Measurements from ENCODE around the gene C16orf78. TPM values are rescaled to one million over a fixed set of nuclear protein-coding genes. Genes with fewer than 3 reads are reported as not detected.

C16orf78 gene
- total RNA-seq, 2 donors from 2014 or later: not detected

DNA sequence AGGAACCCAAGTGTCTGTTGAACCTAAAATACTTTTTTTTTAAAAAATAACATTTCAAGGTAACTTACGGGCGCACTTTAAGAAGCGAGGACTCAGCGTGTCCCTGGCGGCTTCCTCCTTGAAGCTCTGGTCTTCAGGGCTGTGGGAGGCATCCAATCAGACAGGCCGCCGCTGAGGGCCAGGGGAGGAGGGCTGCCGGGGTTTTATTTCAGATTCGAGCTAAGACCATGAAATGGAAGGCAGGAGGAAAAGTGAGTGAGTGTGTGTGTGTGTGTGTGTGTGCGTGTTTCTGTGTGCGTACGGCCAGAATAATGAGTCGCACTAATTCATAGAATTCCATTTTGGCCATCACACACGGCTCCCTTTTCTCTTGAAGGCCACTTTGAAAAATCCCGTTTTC is 41.1 kb downstream of the C16orf78 start:
- H3K4me3 ChIP-seq: no peak overlapping the region
- no peak for DNase-seq
- H3K27me3 ChIP-seq: no peaks in the 10 kb centered on the region
- no peak overlapping the region for H3K27ac ChIP-seq
- no peaks in the 10 kb centered on the region for H3K36me3 ChIP-seq
- intact Hi-C loops (cut with DNase I): no loop called here
- no peaks in the 10 kb centered on the region for H3K9me3 ChIP-seq
- H3K9ac ChIP-seq (ENCODE audit: low read depth in 2 of 2, low read length in 2 of 2): no peak overlapping the region
- H3K4me1 ChIP-seq: no peaks in the 10 kb centered on the region
- TF ChIP-seq, protein P1, sequence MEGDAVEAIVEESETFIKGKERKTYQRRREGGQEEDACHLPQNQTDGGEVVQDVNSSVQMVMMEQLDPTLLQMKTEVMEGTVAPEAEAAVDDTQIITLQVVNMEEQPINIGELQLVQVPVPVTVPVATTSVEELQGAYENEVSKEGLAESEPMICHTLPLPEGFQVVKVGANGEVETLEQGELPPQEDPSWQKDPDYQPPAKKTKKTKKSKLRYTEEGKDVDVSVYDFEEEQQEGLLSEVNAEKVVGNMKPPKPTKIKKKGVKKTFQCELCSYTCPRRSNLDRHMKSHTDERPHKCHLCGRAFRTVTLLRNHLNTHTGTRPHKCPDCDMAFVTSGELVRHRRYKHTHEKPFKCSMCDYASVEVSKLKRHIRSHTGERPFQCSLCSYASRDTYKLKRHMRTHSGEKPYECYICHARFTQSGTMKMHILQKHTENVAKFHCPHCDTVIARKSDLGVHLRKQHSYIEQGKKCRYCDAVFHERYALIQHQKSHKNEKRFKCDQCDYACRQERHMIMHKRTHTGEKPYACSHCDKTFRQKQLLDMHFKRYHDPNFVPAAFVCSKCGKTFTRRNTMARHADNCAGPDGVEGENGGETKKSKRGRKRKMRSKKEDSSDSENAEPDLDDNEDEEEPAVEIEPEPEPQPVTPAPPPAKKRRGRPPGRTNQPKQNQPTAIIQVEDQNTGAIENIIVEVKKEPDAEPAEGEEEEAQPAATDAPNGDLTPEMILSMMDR (IDR thresholded peaks at IDR 0.05): no peak

DNA sequence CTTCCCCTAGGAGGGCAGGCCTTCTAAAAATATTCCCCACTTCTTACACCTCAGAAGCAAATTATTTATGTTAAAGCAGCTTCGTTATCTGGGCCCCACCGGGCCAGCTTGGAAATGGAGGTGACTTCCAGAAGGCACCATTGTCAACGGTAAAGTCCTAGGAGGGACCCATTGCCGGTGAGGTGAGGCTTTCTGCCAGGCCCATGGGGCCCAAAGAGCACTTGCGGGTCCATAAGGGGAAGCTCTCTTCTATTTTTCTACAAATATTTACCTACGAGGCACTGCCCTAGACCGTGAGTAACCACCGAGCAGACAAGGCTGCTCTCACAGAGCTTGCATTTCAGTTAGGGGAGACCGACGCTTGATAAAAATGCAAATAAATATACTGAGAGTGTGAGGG is 41.5 kb downstream of the C16orf78 start:
- Histone ChIP-seq H3K27ac (no peak overlapping the region), H3K36me3 (no peaks in the 10 kb centered on the region), H3K4me3 (no peak overlapping the region), H3K4me1 (no peaks in the 10 kb centered on the region), H3K27me3 (no peaks in the 10 kb centered on the region), H3K9me3 (no peaks in the 10 kb centered on the region), H3K9ac (ENCODE audit: low read depth in 2 of 2, low read length in 2 of 2) (no peak overlapping the region)
- no peak for DNase-seq
- TF ChIP-seq, protein P1 (IDR thresholded peaks at IDR 0.05): no peak
- intact Hi-C loops (cut with DNase I): no loop called here

DNA sequence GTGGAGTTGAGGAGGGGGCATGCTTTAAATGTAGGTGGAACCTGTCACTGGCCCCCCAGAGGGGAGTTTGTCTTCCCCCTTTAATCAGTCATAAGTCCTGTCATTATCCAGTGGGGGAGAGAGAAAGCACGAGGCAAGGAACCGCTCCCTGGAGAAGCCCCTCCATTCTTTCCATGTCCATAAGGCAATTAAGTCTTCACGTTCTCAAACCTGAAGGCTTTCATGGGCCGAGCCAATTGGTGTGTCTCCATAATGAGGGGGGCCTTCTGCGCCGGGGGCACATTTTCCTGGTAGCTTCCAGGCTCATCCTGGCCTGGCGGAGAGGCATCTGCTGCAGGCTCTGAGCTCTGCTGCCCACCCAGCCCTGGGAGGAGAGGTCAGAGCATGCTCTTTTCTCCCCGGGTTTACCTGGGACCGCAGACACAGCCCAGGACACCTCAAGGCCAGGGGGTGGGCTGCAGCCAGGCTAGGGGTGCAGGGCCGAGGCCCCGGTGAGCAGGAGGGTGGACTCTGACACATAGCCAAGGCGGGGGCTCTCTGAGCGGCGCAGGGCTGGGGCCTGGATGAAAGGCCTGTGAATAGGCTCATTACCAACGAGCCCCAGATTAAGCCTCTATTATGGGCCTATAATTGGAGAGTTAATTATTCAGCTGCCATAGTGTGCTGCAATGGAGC is 42.5 kb downstream of the C16orf78 start:
- H3K9ac ChIP-seq (ENCODE audit: low read depth in 2 of 2, low read length in 2 of 2): no peak overlapping the region
- H3K4me3 ChIP-seq: no peak overlapping the region
- no peak for DNase-seq
- H3K9me3 ChIP-seq: no peaks in the 10 kb centered on the region
- no peak overlapping the region for H3K27ac ChIP-seq
- no peaks in the 10 kb centered on the region for H3K4me1 ChIP-seq
- no peaks in the 10 kb centered on the region for H3K36me3 ChIP-seq
- intact Hi-C loops (cut with DNase I): no loop called here
- TF ChIP-seq, protein P1 (IDR thresholded peaks at IDR 0.05): no peak
- no peaks in the 10 kb centered on the region for H3K27me3 ChIP-seq

DNA sequence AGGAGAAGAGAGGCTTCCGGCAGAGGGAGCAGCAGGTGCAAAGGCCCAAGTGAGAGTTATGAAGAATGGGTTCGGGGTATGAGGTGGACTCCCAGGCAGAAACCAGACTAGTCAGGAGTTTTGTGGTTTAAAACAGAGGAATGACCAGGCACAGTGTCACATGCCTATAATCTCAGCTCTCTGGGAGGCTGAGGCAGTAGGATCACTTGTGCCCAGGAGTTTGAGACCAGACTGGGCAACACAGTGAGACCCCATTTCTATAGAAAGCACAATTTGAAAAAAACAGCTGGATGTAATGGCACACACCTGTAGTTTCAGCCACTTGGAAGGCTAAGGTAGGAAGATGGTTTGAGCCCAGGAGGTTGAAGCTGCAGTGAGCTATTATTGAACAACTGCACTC is 43.8 kb downstream of the C16orf78 start:
- Histone ChIP-seq H3K27me3 (no peaks in the 10 kb centered on the region), H3K4me1 (no peaks in the 10 kb centered on the region), H3K9ac (ENCODE audit: low read depth in 2 of 2, low read length in 2 of 2) (no peak overlapping the region), H3K4me3 (no peak overlapping the region), H3K36me3 (no peaks in the 10 kb centered on the region), H3K9me3 (no peaks in the 10 kb centered on the region), H3K27ac (no peak overlapping the region)
- intact Hi-C loops (cut with DNase I): no loop called here
- DNase-seq: no peak
- TF ChIP-seq, protein P1 (IDR thresholded peaks at IDR 0.05): no peak

DNA sequence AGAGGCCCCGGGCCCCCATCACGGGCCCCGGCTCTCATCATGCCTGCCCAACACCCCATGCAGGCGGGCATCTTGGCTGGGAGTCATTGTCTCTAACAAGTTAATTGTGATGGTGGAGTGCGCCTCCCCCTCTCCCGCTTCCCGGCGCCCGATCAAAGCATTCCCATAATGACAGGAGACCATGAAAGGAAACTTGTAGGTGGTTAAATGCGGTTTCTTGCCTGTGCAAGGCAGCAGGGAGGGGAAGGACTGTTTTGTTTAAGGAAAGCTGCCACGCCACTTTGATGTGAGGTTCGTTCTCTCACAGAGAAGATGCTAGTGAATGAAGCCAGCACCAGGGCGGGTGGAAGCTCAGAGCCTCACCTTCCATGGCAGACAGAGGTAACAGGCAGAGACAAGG is 45.4 kb downstream of the C16orf78 start:
- no peak for DNase-seq
- no peaks in the 10 kb centered on the region for H3K36me3 ChIP-seq
- intact Hi-C loops (cut with DNase I): no loop called here

More for the DNA sequence above, 45.4 kb downstream of the C16orf78 start:
- no peaks in the 10 kb centered on the region for H3K4me1 ChIP-seq
- no peak overlapping the region for H3K4me3 ChIP-seq
- no peaks in the 10 kb centered on the region for H3K27me3 ChIP-seq
- H3K9ac ChIP-seq (ENCODE audit: low read depth in 2 of 2, low read length in 2 of 2): no peak overlapping the region
- TF ChIP-seq, protein P1 (IDR thresholded peaks at IDR 0.05): no peak
- no peak overlapping the region for H3K27ac ChIP-seq
- no peaks in the 10 kb centered on the region for H3K9me3 ChIP-seq

Data from colonic mucosa (tissue), 4 donors.